ENCODE data around the gene ABCB11.
"Not testable (repeated sequence)": the region's sequence is repeated elsewhere in the genome, so short reads cannot be mapped to it uniquely, and the experiment has no call there.

ABCB11 gene

GRCh38 chr2:168874368-168875054 lies 156.6 kb downstream of the ABCB11 start:
- Histone ChIP-seq H3K9me3 (replicated peaks; ENCODE audit: insufficient read depth, low read length) (no peaks in the 10 kb centered on the region), H2AFZ (ENCODE audit: low read length) (no peak overlapping the region), H3K36me3 (replicated peaks; ENCODE audit: insufficient read depth, low read length) (peaks cover 13% of the 10 kb centered on the region; the same call in 1 of the 2 replicates), H3K4me1 (ENCODE audit: low read length) (no peaks in the 10 kb centered on the region), H3K79me2 (ENCODE audit: low read length) (peaks cover 25% of the 10 kb centered on the region), H4K20me1 (ENCODE audit: insufficient read depth, low read length) (no peaks in the 10 kb centered on the region), H3F3A (ENCODE audit: insufficient read depth, low read length) (no peaks in the 10 kb centered on the region), H3K4me3 (ENCODE audit: low read length) (no peak overlapping the region), H3K9ac (ENCODE audit: low read length) (no peak overlapping the region), H3K27me3 (replicated peaks; ENCODE audit: insufficient read depth, low read length) (no peaks in the 10 kb centered on the region), H3K9me2 (replicated peaks; ENCODE audit: insufficient read depth, low read length) (no peaks in the 10 kb centered on the region), H3K27ac (ENCODE audit: low read length) (no peak overlapping the region), H3K4me2 (ENCODE audit: low read depth, low read length) (no peak overlapping the region)
- TF ChIP-seq, protein P1, sequence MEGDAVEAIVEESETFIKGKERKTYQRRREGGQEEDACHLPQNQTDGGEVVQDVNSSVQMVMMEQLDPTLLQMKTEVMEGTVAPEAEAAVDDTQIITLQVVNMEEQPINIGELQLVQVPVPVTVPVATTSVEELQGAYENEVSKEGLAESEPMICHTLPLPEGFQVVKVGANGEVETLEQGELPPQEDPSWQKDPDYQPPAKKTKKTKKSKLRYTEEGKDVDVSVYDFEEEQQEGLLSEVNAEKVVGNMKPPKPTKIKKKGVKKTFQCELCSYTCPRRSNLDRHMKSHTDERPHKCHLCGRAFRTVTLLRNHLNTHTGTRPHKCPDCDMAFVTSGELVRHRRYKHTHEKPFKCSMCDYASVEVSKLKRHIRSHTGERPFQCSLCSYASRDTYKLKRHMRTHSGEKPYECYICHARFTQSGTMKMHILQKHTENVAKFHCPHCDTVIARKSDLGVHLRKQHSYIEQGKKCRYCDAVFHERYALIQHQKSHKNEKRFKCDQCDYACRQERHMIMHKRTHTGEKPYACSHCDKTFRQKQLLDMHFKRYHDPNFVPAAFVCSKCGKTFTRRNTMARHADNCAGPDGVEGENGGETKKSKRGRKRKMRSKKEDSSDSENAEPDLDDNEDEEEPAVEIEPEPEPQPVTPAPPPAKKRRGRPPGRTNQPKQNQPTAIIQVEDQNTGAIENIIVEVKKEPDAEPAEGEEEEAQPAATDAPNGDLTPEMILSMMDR (IDR thresholded peaks at IDR 0.05; ENCODE audit: low read length) = no peak
- DNase-seq = no peak

- not testable (repeated sequence) for H3K27me3 ChIP-seq (replicated peaks; ENCODE audit: insufficient read depth, low read length); H3K27ac ChIP-seq (ENCODE audit: low read length); H3F3A ChIP-seq (ENCODE audit: insufficient read depth, low read length); H2AFZ ChIP-seq (ENCODE audit: low read length); H3K9me2 ChIP-seq (replicated peaks; ENCODE audit: insufficient read depth, low read length); H4K20me1 ChIP-seq (ENCODE audit: insufficient read depth, low read length); H3K9me3 ChIP-seq (replicated peaks; ENCODE audit: insufficient read depth, low read length); H3K4me1 ChIP-seq (ENCODE audit: low read length); H3K9ac ChIP-seq (ENCODE audit: low read length); H3K4me2 ChIP-seq (ENCODE audit: low read depth, low read length); H3K4me3 ChIP-seq (ENCODE audit: low read length); DNase-seq; H3K79me2 ChIP-seq (ENCODE audit: low read length)
- peaks cover 10% of the 10 kb centered on the region; the same call in 1 of the 2 replicates for H3K36me3 ChIP-seq (replicated peaks; ENCODE audit: insufficient read depth, low read length)
These were observed 160.3 kb downstream of the ABCB11 start for GRCh38 chr2:168870824-168871223.
